22Rv1 (cell line): ENCODE results near the gene CACNA1E.

Source experiments
- H3K27ac ChIP-seq: fragments of 450-650 bp; 2 replicates; pipeline ENCODE4 v1.5.1; 2017
- ZFX ChIP-seq: fragments of 450-650 bp; IDR thresholded peaks from 2 replicates; pipeline ENCODE4 v1.6.1; 2017; ENCODE audit warnings: antibody characterized with exemption, borderline replicate concordance
- TF ChIP-seq, protein P1 (sequence below): fragments of 450-650 bp; IDR thresholded peaks from 2 replicates; pipeline ENCODE4 v1.5.1; 2017; ENCODE audit warnings: mild to moderate bottlenecking

Gene CACNA1E

DNA sequence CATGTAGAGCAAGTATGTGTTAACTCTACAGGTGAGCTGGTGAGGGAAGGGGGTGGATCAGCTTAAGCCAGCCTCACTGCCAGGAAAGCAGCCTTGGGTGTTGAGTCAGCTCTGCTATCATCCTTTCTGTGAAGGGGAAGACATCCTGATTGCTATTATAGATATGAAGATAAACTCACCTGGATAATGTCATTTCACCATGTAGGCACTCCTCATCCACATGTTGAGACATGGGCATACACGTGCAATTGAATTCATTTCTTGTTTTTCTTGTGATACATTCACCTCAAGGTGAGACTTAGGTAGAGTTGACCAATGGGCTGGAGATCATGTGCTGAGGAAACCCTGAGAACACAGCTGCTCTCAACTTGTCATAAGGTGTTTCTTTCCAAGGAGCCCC lies 136.9 kb downstream of the CACNA1E start:
- TF ChIP-seq, protein P1, sequence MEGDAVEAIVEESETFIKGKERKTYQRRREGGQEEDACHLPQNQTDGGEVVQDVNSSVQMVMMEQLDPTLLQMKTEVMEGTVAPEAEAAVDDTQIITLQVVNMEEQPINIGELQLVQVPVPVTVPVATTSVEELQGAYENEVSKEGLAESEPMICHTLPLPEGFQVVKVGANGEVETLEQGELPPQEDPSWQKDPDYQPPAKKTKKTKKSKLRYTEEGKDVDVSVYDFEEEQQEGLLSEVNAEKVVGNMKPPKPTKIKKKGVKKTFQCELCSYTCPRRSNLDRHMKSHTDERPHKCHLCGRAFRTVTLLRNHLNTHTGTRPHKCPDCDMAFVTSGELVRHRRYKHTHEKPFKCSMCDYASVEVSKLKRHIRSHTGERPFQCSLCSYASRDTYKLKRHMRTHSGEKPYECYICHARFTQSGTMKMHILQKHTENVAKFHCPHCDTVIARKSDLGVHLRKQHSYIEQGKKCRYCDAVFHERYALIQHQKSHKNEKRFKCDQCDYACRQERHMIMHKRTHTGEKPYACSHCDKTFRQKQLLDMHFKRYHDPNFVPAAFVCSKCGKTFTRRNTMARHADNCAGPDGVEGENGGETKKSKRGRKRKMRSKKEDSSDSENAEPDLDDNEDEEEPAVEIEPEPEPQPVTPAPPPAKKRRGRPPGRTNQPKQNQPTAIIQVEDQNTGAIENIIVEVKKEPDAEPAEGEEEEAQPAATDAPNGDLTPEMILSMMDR = no peak
- no peak for TF ChIP-seq ZFX
- no peak overlapping the region for H3K27ac ChIP-seq

DNA sequence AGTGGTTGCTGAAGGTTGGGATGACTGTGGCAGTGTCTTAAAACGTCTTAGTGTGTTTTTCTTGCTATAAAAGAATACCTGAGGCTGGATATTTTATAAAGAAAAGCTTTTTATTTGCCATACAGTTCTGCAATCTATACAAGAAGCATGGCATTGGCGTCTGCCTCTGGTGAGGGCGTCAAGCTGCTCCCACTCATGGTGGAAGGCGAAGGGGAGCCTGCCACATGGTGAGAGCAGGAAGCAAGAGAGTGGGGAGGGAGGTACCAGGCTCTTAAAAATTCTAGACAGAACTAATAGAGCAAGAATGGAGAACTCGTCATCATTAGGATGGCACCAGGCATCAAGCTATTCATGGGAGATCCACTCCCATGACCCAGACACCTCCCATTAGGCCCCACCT lies 140.5 kb downstream of the CACNA1E start:
- TF ChIP-seq ZFX = no peak
- TF ChIP-seq, protein P1 = no peak
- no peak overlapping the region for H3K27ac ChIP-seq

DNA sequence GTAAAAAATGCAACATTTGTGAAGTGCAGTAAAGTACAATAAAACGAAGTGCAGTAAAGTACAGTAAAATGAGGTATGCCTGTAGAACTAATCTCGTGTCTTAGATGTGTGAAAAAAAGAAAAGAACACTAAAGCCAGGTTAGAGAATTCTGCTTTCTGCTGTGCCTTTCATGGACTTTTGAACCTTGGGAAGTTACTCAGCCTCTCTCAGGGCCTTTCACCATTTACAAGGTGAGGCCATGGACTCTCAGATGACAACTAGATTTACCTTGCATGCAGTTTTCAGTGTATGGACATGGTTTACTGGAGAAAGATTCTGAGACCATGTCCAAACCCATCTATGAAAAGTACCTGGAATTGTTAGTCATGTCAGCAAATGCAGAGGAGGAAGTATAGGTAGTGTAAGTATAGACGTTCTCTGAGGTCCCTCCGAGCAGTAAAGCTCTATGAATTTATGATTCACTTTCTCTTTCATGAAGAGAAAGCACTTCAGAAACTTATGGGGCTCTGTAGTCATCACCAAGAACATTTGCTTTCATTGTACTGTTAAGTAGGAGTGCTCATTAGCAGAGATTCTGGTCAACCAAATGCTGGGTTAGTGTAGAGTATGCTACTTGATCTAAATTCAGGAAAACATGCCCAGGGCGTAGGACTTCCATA lies 143.1 kb downstream of the CACNA1E start:
- H3K27ac ChIP-seq = no peak overlapping the region
- TF ChIP-seq, protein P1 = no peak
- TF ChIP-seq ZFX = no peak

DNA sequence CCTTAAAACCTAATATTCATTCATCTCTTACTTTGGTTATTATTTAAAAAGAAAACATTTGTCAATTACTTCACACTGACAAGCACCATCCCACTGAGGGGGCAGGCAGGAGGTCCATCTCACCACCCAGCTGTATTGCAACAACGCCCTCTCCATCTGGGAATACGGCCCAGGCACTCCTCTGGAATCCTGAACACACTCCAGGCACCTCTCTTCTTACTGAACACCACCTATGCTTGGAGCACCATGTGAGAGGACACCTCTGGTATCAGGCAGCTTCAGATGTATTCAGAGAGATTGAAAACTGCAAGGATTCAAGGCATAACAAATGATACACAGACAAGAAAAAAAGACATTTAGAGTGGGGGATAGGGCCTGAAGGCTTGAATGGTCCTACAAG lies 147.1 kb downstream of the CACNA1E start:
- TF ChIP-seq ZFX = no peak
- TF ChIP-seq, protein P1 = no peak
- no peak overlapping the region for H3K27ac ChIP-seq

DNA sequence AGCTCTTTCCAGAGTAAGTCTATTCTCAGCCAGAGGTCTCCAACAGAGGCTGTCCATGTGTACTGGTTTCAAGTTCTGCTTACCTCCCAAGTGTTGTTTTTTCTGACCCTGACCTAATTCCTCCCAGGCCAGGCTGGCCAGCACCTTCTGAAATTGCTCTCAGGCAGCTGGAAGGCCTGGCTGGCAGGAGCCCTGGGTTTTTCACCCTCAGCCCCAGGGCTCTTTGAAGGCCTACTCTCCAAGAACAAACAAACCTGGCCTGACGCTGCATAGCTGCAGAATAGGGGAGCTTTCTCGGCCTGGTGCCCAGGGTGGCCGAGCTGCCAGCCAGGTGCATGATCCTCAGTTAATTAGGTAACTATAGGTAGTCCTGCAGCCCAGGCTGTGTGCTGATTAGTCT lies 147.5 kb downstream of the CACNA1E start:
- no peak for TF ChIP-seq ZFX
- TF ChIP-seq, protein P1 = no peak
- H3K27ac ChIP-seq = no peak overlapping the region

DNA sequence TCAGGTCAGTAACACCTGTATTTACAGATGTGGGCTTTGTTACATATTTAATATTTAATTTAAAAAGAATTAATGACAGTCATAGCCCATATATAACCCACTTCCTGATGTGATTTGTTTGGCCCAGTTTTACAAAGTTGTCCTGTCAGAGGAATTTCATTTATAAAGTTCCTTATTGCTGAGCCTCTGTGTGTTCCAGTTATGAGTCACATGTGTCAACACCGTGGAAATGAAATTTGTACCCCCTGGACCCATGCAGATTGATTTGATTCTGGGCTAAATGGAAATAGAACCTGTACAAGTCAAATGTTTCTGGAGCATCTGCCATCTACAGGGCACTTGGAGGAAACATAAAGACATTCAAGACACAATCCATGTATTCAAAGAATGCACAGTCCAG lies 149.2 kb downstream of the CACNA1E start:
- no peak for TF ChIP-seq ZFX
- no peak overlapping the region for H3K27ac ChIP-seq

DNA sequence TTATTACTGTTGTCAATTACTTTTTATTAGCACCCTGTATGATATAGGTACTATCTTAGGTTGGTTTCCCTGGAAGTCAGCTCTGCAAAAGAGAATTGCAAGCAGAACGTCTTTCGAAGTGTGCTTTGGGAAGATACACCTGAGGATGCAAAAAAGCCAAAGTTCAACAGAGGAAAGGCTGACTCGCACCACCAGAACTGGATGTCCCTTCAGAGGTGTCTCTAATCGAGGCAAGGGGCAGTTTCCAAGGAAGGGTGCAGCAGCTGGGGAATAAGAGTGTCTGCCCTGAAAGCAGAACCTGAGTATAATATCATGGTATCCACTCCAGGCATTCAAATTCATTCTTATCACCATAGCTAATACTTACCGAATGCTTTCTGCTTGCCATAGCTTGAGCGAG lies 149.6 kb downstream of the CACNA1E start:
- no peak overlapping the region for H3K27ac ChIP-seq
- TF ChIP-seq, protein P1 = no peak
- no peak for TF ChIP-seq ZFX

DNA sequence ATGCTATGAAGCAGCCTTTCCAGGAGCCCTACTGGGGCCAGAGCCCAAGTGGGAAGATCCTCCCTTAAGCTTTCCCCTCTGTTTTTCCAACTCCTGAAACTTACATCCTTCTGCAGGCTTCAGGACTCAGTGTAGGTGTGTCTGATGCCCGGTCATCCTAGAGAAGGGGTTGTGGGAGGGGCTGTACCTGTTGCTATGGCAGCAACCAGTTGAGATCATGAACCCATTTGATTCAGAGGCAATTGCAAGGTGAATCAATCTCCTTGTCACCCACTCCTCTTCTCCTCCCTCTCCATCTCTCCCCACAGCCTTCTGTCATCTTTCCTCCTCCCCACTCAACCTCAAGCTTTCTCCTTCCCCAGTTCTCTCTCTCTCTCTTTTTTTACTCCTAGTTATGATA lies 151.8 kb downstream of the CACNA1E start:
- TF ChIP-seq, protein P1 = no peak
- TF ChIP-seq ZFX = no peak
- no peak overlapping the region for H3K27ac ChIP-seq
